ENCODE measurements around the gene AIF1. TPM values are rescaled to one million over a fixed set of nuclear protein-coding genes. Genes with fewer than 3 reads are reported as not detected.
A peak's percentile ranks its signal among the peaks of the same experiment; 100 is the strongest.

Gene AIF1
- total and polyA plus RNA-seq, 2 donors (not counting 1 experiment from before 2014, with no cell fraction given), result not detected

DNA sequence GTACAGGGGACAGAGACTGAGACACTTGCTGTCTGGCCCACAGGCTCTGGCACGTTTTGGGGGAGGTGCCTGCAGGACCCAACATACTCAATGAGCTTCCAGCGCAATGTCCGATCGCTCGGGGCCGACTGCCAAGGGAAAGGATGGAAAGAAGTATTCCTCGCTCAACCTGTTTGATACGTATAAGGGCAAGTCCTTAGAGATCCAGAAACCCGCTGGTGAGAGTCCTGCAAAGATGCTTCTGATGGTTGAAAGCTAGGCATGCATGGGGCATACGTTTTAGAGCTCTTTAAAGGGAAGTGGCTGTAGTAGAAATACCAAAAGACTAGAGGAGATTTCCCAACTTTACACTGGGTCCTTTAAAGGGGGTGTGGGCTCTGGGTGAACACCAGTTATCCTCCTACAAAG, 7.7 kb downstream of the AIF1 start:
- peak overlapping the region; percentile 75 to 99 (median 92) for H3K4me3 ChIP-seq (replicated peaks in 1 of 4; ENCODE audit: control extremely low read depth in 1 of 4, insufficient read depth in 1 of 4, low read depth in 3 of 4, low read length in 4 of 4)
- no peaks in the 10 kb centered on the region for H3K27me3 ChIP-seq (ENCODE audit: control insufficient read depth, insufficient read depth, low read length)
- peaks cover 27% of the 10 kb centered on the region for H3K36me3 ChIP-seq (ENCODE audit: control insufficient read depth, insufficient read depth, low read length)
- DNase-seq (ENCODE audit: low read depth in 2 of 2), result no peak
- no peak overlapping the region for H3K27ac ChIP-seq (ENCODE audit: insufficient read depth, low read length)
- no peaks in the 10 kb centered on the region for H4K20me1 ChIP-seq (ENCODE audit: control insufficient read depth, extremely low read depth, insufficient read depth, low read length)
- peaks cover 2% of the 10 kb centered on the region for H3K4me1 ChIP-seq (ENCODE audit: control insufficient read depth, extremely low read depth, insufficient read depth, low read length)
- H3K9ac ChIP-seq (ENCODE audit: insufficient read depth, low read length), result no peak overlapping the region
- peak overlapping the region; percentile 99 for H3K4me2 ChIP-seq (ENCODE audit: extremely low read depth, insufficient read depth, low read length)
- H3K79me2 ChIP-seq (ENCODE audit: control insufficient read depth, insufficient read depth, low read length), result peaks cover 56% of the 10 kb centered on the region
- H3K9me3 ChIP-seq (ENCODE audit: control insufficient read depth, insufficient read depth, low read depth, low read length), result no peaks in the 10 kb centered on the region
- TF ChIP-seq, protein P1, sequence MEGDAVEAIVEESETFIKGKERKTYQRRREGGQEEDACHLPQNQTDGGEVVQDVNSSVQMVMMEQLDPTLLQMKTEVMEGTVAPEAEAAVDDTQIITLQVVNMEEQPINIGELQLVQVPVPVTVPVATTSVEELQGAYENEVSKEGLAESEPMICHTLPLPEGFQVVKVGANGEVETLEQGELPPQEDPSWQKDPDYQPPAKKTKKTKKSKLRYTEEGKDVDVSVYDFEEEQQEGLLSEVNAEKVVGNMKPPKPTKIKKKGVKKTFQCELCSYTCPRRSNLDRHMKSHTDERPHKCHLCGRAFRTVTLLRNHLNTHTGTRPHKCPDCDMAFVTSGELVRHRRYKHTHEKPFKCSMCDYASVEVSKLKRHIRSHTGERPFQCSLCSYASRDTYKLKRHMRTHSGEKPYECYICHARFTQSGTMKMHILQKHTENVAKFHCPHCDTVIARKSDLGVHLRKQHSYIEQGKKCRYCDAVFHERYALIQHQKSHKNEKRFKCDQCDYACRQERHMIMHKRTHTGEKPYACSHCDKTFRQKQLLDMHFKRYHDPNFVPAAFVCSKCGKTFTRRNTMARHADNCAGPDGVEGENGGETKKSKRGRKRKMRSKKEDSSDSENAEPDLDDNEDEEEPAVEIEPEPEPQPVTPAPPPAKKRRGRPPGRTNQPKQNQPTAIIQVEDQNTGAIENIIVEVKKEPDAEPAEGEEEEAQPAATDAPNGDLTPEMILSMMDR (conservative IDR thresholded peaks at IDR 0.05 in 1 of 2, IDR thresholded peaks at IDR 0.05 in 1 of 2; ENCODE audit: low read depth in 1 of 2, low read length in 2 of 2), result no peak
- no peak for TF ChIP-seq EZH2 (IDR thresholded peaks at IDR 0.05; ENCODE audit: low read length, missing control alignments)
- no peak overlapping the region for H2AFZ ChIP-seq (ENCODE audit: low read length)

DNA sequence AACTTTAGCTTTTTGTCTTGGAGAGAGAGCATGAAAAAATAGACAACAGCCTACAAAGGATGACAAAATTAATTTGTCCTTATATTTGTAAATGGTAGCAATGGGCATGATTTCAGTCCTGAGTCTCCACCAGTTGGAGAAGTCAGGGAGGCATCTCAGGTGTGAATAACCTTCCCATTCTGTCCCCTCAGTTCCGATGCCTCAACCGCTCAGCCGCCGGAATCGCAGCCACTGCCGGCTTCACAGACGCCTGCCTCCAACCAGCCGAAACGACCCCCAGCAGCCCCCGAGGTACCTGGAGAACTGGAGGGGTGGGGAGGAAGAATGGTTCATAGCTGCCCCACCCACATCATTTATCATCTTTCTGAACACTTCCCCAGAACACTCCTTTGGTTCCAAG, 9.0 kb downstream of the AIF1 start:
- Histone ChIP-seq H3K4me2 (ENCODE audit: extremely low read depth, insufficient read depth, low read length) (no peak overlapping the region), H3K36me3 (ENCODE audit: control insufficient read depth, insufficient read depth, low read length) (peaks cover 34% of the 10 kb centered on the region)

DNA sequence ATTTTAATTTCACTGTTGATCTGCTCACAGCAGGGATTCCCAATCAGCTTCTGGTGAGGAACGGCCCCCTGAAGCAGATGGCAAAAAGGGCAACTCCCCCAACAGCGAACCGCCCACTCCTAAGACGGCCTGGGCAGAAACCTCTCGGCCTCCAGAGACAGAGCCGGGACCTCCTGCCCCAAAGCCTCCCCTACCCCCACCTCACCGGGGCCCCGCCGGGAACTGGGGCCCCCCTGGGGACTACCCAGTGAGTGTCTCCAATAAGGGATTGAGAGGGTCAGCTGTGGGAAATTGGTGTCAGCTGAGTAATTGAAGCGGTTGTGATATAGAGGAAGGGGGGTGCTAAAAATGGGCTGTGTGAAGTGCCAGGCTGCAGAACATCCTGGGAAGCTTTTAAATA, 11.9 kb downstream of the AIF1 start:
- peaks cover 53% of the 10 kb centered on the region for H3K79me2 ChIP-seq (ENCODE audit: control insufficient read depth, insufficient read depth, low read length)
- no peak overlapping the region for H3K4me2 ChIP-seq (ENCODE audit: extremely low read depth, insufficient read depth, low read length)
- no peak overlapping the region for H3K27ac ChIP-seq (ENCODE audit: insufficient read depth, low read length)
- TF ChIP-seq, protein P1 (conservative IDR thresholded peaks at IDR 0.05 in 1 of 2, IDR thresholded peaks at IDR 0.05 in 1 of 2; ENCODE audit: low read depth in 1 of 2, low read length in 2 of 2), result no peak
- TF ChIP-seq EZH2 (IDR thresholded peaks at IDR 0.05; ENCODE audit: low read length, missing control alignments), result no peak
- H3K9me3 ChIP-seq (ENCODE audit: control insufficient read depth, insufficient read depth, low read depth, low read length), result no peaks in the 10 kb centered on the region
- no peak overlapping the region for H3K9ac ChIP-seq (ENCODE audit: insufficient read depth, low read length)
- H3K36me3 ChIP-seq (ENCODE audit: control insufficient read depth, insufficient read depth, low read length), result peaks cover 58% of the 10 kb centered on the region
- no peaks in the 10 kb centered on the region for H4K20me1 ChIP-seq (ENCODE audit: control insufficient read depth, extremely low read depth, insufficient read depth, low read length)
- no peak overlapping the region for H2AFZ ChIP-seq (ENCODE audit: low read length)
- H3K27me3 ChIP-seq (ENCODE audit: control insufficient read depth, insufficient read depth, low read length), result no peaks in the 10 kb centered on the region
- peaks cover 2% of the 10 kb centered on the region for H3K4me1 ChIP-seq (ENCODE audit: control insufficient read depth, extremely low read depth, insufficient read depth, low read length)
- H3K4me3 ChIP-seq (replicated peaks in 1 of 4; ENCODE audit: control extremely low read depth in 1 of 4, insufficient read depth in 1 of 4, low read depth in 3 of 4, low read length in 4 of 4), result no peak overlapping the region
- no peak for DNase-seq (ENCODE audit: low read depth in 2 of 2)

More for the DNA sequence above, 9.0 kb downstream of the AIF1 start:
- Histone ChIP-seq H3K4me3 (replicated peaks in 1 of 4; ENCODE audit: control extremely low read depth in 1 of 4, insufficient read depth in 1 of 4, low read depth in 3 of 4, low read length in 4 of 4) (no peak overlapping the region), H3K27me3 (ENCODE audit: control insufficient read depth, insufficient read depth, low read length) (no peaks in the 10 kb centered on the region), H4K20me1 (ENCODE audit: control insufficient read depth, extremely low read depth, insufficient read depth, low read length) (no peaks in the 10 kb centered on the region), H2AFZ (ENCODE audit: low read length) (no peak overlapping the region), H3K9me3 (ENCODE audit: control insufficient read depth, insufficient read depth, low read depth, low read length) (no peaks in the 10 kb centered on the region), H3K9ac (ENCODE audit: insufficient read depth, low read length) (no peak overlapping the region), H3K4me1 (ENCODE audit: control insufficient read depth, extremely low read depth, insufficient read depth, low read length) (peaks cover 2% of the 10 kb centered on the region), H3K79me2 (ENCODE audit: control insufficient read depth, insufficient read depth, low read length) (peaks cover 60% of the 10 kb centered on the region), H3K27ac (ENCODE audit: insufficient read depth, low read length) (no peak overlapping the region)
- DNase-seq (ENCODE audit: low read depth in 2 of 2), result no peak
- TF ChIP-seq, protein P1 (conservative IDR thresholded peaks at IDR 0.05 in 1 of 2, IDR thresholded peaks at IDR 0.05 in 1 of 2; ENCODE audit: low read depth in 1 of 2, low read length in 2 of 2), result no peak
- TF ChIP-seq EZH2 (IDR thresholded peaks at IDR 0.05; ENCODE audit: low read length, missing control alignments), result no peak

All from fibroblast of lung (primary cell).